Esophagus (tissue), 2 donors: ENCODE measurements around the gene HDLBP. TPM values are rescaled to one million over a fixed set of nuclear protein-coding genes. Genes with fewer than 3 reads are reported as not detected.

ENCODE experiments used
- H3K27ac ChIP-seq, 2 donors: one replicate each; pipeline ENCODE4 v1.5.1; 2013; ENCODE audit warnings: low read depth in 2 of 2, mild to moderate bottlenecking in 2 of 2, inconsistent platforms in 1 of 2, low read length in 1 of 2, moderate library complexity in 1 of 2
- H3K27me3 ChIP-seq, 2 donors: one replicate each; pipeline ENCODE4 v1.6.1; 2013; ENCODE audit warnings: low read length in 2 of 2, control low read depth in 1 of 2, mild to moderate bottlenecking in 1 of 2; ENCODE audit not compliant: insufficient read depth in 2 of 2, control insufficient read depth in 1 of 2
- H3K36me3 ChIP-seq, 2 donors: one replicate each; pipeline ENCODE4 v1.6.1; 2013; ENCODE audit warnings: low read length in 1 of 2; ENCODE audit not compliant: control insufficient read depth in 2 of 2, insufficient read depth in 2 of 2
- H3K4me1 ChIP-seq, 2 donors: one replicate each; pipeline ENCODE4 v1.6.1; 2013; ENCODE audit warnings: low read length in 1 of 2; ENCODE audit not compliant: control insufficient read depth in 2 of 2, insufficient read depth in 2 of 2
- H3K4me3 ChIP-seq, 2 donors: one replicate each; pipeline ENCODE4 v1.5.1; 2013; ENCODE audit warnings: low read length in 2 of 2, mild to moderate bottlenecking in 2 of 2, low read depth in 1 of 2, moderate library complexity in 1 of 2
- H3K9me3 ChIP-seq, 2 donors: one replicate each; pipeline ENCODE4 v1.6.1; 2013; ENCODE audit warnings: mild to moderate bottlenecking in 2 of 2, low read depth in 1 of 2, low read length in 1 of 2, moderate library complexity in 1 of 2; ENCODE audit not compliant: control insufficient read depth in 2 of 2, insufficient read depth in 1 of 2
- WGBS, 2 donors: extraction: QIAGEN DNeasy Blood & Tissue Kit; methylation state at CpG; one replicate each; pipeline ENCODE4 v1.1.7; 2013; 5-methylcytosine and 5-hydroxymethylcytosine counted together
- polyA plus RNA-seq, 2 donors: library from polyadenylated mRNA; stranded (reverse); fragments of 200-250 nt; gene quantifications; one replicate each; pipeline ENCODE4 v1.2.3, GENCODE V29; 2013
- donor health status: healthy with polysubstance abuse.
- donor health status: Bipolar disorder and iron deficiency.

HDLBP gene
- polyA plus RNA-seq, 2 donors, result 158 to 197 TPM

DNA sequence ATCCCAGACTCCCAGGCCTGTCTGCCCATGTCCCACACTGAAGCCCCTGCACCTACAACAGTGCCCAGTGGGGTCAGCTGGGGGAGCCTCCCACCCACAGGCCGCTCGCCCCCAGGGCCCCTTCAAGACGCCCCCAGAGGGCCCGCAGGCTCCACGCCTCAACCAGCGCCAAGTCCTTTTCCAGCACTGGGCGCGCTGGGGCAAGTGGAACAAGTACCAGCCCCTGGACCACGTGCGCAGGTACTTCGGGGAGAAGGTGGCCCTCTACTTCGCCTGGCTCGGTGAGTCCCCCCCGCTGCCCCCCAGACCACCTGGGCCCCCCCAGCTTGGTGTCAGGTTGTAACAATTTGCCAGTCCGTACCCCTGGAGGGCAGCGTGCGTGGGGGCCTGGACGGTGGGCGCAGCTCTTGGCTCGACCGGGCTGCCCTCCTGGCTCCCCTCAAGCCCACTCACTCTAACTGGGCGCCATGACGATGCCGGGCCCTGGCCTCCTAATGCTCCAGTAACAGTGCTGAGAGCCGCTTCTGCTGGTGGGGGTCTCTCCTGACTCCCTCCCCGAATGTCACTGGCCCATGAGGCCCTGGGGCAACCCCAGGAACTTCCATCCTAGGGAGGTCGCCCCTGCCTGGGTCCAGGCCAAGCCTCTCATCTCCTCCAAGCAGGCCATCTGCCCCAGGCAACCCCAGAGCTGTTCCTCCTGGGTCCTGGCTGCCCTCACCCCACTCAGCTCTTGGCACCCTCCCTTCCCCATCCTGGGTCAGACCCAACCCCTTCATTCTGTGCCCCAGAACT, 112.1 kb downstream of the HDLBP start:
- Histone ChIP-seq H3K4me1 (peaks cover 0 to 3% of the 10 kb centered on the region in 2 donors), H3K36me3 (no peaks in the 10 kb centered on the region), H3K27ac (no peak overlapping the region), H3K9me3 (no peaks in the 10 kb centered on the region), H3K27me3 (no peaks in the 10 kb centered on the region), H3K4me3 (no peak overlapping the region)
- WGBS, 2 donors, result 81 to 88% methylated on average over 27 of the region's 27 CpGs

DNA sequence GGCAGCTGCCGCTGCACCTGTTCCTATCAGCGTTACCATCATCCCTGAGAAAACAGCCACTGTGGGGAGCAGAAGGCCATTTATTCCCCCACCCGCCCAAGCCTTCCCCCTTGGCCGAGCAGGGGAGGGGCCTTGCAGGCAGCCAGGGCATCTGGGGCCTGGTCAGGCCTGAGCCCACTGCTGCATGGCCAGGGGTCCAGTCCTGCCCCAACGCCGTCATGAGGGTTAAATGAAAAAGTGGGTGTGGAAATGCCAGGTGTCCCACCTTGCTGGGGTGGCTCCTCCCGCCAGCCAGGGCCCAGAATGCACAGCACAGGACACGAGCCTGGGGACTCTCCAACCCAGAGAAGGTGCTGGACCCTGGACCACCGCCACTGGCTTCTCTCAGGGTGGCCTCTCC, 112.8 kb downstream of the HDLBP start:
- WGBS, 2 donors, result 86 to 91% methylated on average over 7 to 9 of the region's 9 CpGs

DNA sequence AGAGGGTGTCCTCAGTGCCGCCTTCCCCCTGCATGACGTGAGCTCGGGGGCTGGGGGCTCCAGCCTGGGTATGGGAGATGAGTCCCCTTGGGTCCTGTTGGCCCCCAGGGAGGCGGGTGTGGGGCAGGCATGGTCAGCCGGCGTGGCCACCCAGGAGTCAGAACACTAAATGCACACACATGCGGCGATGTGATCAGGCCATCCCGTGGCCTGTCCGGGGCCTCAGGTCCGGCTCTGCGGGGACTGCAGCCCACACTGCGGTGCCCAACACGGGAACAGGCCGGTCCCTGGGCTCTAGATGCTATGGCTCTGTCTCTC, 113.2 kb downstream of the HDLBP start:
- Histone ChIP-seq H3K27me3 (no peaks in the 10 kb centered on the region), H3K9me3 (no peaks in the 10 kb centered on the region), H3K4me3 (no peak overlapping the region), H3K27ac (no peak overlapping the region), H3K36me3 (no peaks in the 10 kb centered on the region), H3K4me1 (peaks cover 0 to 3% of the 10 kb centered on the region in 2 donors)
- WGBS, 2 donors, result 85 to 86% methylated on average over 15 of the region's 15 CpGs

More for the DNA sequence above, 112.8 kb downstream of the HDLBP start:
- no peaks in the 10 kb centered on the region for H3K27me3 ChIP-seq
- peaks cover 0 to 3% of the 10 kb centered on the region in 2 donors for H3K4me1 ChIP-seq
- H3K4me3 ChIP-seq, result no peak overlapping the region
- H3K27ac ChIP-seq, result no peak overlapping the region
- H3K9me3 ChIP-seq, result no peaks in the 10 kb centered on the region
- H3K36me3 ChIP-seq, result no peaks in the 10 kb centered on the region

DNA sequence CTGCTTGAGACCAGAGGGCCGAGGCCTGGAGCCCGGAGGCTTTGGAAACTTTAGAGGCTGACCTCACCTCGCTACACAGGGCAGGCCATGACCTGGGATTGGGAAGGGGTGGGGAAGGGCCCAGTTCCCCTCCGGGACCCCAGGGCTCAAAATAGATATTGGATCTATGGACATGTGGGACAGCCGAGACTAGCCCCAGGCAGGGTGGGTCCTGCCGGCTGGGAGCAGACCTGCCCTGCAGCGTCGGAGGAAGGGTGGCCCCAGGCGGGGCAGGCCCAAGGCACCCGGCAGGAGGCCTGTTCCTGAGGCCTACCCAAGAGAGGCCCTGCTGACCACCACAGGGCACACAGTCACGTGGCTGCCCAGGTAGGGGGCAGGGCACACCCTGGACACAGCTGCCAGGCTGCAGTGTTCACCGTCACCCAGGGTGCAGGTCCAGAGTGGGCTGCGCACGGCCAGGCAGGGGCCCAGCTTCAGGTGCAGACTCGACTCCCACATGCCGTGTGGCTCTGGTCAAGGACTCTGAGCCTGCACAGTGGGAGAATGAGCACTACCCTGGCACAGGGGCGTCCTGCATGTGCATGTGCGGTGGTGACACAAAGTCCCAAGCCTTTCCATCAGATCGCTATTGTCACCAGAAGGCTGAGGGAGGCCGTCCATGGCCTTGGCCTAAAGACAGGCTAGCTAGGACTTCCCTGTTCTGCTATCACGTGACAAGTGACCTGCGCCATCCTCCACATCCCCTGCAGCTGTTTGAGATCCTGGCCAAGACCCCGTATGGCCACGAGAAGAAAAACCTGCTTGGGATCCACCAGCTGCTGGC, 113.8 kb downstream of the HDLBP start:
- no peak overlapping the region for H3K27ac ChIP-seq
- no peaks in the 10 kb centered on the region for H3K36me3 ChIP-seq
- peaks cover 0 to 3% of the 10 kb centered on the region in 2 donors for H3K4me1 ChIP-seq
- no peak overlapping the region for H3K4me3 ChIP-seq
- no peaks in the 10 kb centered on the region for H3K9me3 ChIP-seq
- WGBS, 2 donors, result 85 to 86% methylated on average over 24 of the region's 24 CpGs
- H3K27me3 ChIP-seq, result no peaks in the 10 kb centered on the region

DNA sequence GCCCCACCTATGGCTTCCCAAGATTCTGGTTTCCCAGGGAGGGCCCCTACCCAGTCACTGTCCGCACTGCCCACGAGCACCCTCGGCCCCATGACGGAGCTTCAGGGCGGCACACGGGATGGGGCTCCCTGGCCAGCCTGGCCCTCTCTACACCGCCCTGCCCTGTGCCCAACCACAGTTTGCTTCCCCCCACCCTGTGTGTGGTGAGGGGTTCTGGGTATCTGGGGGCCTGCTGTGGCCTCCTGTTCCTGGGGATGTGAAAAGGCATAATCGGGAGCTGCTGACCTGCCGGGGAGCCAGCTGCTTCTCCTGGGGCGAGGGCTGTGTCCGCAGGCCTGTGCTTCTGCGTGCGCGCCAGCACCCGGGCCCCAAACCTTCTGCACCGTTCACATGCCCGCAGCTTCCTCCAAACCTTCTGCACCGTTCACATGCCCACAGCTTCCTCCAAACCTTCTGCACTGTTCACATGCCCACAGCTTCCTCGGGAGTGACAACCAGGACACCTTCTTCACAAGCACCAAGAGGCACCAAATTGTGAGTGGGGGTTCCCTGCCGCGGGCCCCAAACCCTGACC, 114.6 kb downstream of the HDLBP start:
- no peak overlapping the region for H3K4me3 ChIP-seq
- 83 to 84% methylated on average over 21 of the region's 21 CpGs for WGBS, 2 donors

DNA sequence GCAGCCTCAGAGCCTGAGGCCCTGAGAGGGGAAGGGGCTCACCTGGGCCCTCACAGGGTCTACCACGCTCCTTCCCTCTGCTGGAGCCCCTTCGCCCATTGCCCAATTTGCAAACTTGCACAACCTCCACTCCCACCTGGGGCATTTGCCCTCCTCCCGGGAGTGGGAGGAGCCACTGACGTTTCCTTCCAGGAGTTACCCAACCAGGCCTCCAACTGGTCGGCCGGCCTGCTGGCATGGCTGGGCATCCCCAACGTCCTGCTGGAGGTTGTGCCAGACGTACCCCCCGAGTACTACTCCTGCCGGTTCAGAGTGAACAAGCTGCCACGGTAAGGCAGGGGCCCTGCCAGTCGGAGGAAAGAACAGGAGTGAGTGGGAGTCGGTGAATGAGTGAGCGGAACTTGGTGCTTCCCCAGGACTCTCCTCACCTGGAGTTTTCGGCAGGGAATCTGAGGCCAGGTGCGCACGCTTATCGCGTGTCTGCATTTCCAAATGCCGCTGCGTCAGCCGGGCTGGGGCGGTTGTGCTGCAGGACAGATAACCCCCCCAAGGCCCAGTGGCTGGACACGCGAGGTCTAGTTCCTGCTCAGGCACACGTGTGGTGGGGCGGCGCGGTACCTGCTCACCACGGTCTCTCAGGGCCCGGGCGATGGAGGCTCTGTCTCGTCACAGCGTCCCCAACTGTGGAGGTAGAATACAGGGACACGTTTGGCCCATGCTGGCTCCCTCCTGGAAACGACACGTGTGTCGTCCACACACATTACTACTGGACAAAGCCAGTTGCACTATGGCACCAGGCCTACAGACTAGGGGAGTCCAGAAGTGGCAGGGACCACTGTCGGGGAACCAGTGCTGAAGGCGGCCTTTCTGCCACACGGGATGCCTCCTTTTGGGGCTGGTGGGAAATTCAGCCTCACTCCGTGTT, 115.3 kb downstream of the HDLBP start:
- Histone ChIP-seq H3K36me3 (no peaks in the 10 kb centered on the region), H3K9me3 (no peaks in the 10 kb centered on the region), H3K27me3 (no peaks in the 10 kb centered on the region), H3K4me1 (peaks cover 0 to 3% of the 10 kb centered on the region in 2 donors), H3K4me3 (no peak overlapping the region), H3K27ac (no peak overlapping the region)
- WGBS, 2 donors, result 84 to 86% methylated on average over 42 of the region's 42 CpGs

More for the DNA sequence above, 114.6 kb downstream of the HDLBP start:
- peaks cover 0 to 3% of the 10 kb centered on the region in 2 donors for H3K4me1 ChIP-seq
- no peaks in the 10 kb centered on the region for H3K27me3 ChIP-seq
- H3K36me3 ChIP-seq, result no peaks in the 10 kb centered on the region
- H3K27ac ChIP-seq, result no peak overlapping the region
- no peaks in the 10 kb centered on the region for H3K9me3 ChIP-seq

DNA sequence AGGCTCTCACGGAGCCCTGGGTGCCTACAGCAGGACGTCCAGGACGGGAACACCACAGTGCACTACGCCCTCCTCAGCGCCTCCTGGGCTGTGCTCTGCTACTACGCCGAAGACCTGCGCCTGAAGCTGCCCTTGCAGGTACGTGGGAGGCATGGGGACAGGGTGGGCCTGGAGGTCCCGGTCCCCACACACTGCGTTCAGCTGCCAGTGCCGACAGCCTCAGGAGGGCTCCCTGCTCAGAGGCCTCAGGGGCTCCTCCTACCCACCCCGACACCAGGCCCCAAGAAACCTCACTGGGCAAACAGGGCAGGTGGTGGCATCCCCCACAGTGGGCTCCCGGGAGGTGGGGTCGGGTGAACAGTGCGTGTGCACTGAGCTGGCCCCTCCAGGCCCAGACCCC, 116.2 kb downstream of the HDLBP start:
- no peaks in the 10 kb centered on the region for H3K36me3 ChIP-seq
- no peak overlapping the region for H3K27ac ChIP-seq
- H3K4me3 ChIP-seq, result no peak overlapping the region
- no peaks in the 10 kb centered on the region for H3K27me3 ChIP-seq
- H3K9me3 ChIP-seq, result no peaks in the 10 kb centered on the region
- peaks cover 0 to 3% of the 10 kb centered on the region in 2 donors for H3K4me1 ChIP-seq
- 85 to 86% methylated on average over 16 of the region's 16 CpGs for WGBS, 2 donors

DNA sequence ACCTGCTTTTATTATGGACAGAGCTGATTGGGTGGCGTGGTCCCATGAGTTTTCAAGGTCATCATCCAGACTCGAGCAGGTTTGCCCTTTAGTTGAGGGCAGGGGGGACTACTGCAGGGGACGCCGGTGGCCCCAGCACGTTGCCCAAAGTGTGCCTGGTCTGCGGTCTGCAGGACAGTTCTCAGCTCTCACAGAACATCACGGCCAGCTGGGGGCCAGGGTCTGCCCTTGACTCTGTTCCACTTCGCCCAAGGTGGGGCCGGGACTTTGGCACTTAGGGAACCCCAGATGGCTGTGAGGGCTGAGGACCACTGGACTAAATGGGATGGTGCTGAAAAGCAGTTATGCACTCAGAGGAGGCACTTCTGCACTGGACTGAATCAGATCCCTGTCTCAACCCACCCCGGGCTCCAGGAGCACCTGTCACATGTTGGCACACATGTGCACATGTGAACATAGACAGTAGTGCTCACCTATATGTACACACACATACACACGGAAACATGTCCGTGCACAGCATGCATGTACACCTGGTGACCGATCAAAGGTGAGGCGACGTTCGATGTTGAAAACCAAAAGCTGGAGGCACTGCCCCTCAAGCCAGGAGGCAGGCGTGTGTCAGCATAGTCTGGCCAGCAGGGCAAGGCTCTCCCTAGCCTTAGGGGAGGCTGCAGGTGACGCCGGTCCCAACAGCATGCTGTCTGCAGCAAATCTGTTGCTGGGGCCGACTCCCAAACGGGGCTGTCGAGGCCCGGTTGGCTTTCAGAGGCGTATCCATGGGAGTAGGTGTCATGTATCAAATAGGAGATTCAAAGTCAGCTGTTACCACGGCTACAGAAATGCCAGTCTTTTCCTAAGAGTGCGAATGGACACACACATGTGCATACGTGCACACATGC, 116.8 kb downstream of the HDLBP start:
- 62 to 78% methylated on average over 27 of the region's 27 CpGs for WGBS, 2 donors
- Histone ChIP-seq H3K4me3 (no peak overlapping the region), H3K27me3 (no peaks in the 10 kb centered on the region), H3K9me3 (no peaks in the 10 kb centered on the region), H3K36me3 (no peaks in the 10 kb centered on the region), H3K27ac (no peak overlapping the region), H3K4me1 (peaks cover 0 to 3% of the 10 kb centered on the region in 2 donors)
